Heart right ventricle (tissue), 16 donors: ENCODE data around the gene SLC22A23. TPM values are rescaled to one million over a fixed set of nuclear protein-coding genes. Genes with fewer than 3 reads are reported as not detected.

ENCODE experiments used
- ATAC-seq, 8 donors: fragments of 200-7000 bp; cut with Tn5 transposase; one replicate each; pipeline ENCODE4 v1.9.1; 2020; ENCODE audit warnings: mild to moderate bottlenecking in 8 of 8, moderate library complexity in 8 of 8, moderate number of reproducible peaks in 1 of 8
- DNase-seq, 2 donors: peaks; one replicate each; pipeline ENCODE4 v3.0.0-alpha.2; 2020
- H3K27ac ChIP-seq, 10 donors: fragments of 200-600 bp; sonication (generic) in 2 of 10; one replicate each; pipeline versions ENCODE4 v1.5.0 to v1.8.0; 2020 to 2022; ENCODE audit warnings: mild to moderate bottlenecking in 3 of 10
- H3K27me3 ChIP-seq, 7 donors: fragments of 200-600 bp; one replicate each; pipeline ENCODE4 v1.8.0; 2021 to 2022; ENCODE audit warnings: mild to moderate bottlenecking in 2 of 7
- H3K36me3 ChIP-seq, 9 donors: fragments of 200-600 bp; sonication (generic) in 1 of 9; one replicate each; pipeline versions ENCODE4 v1.5.0 to v1.8.0; 2020 to 2022; ENCODE audit warnings: mild to moderate bottlenecking in 2 of 9
- H3K4me1 ChIP-seq, 9 donors: fragments of 200-600 bp; sonication (generic) in 1 of 9; one replicate each; pipeline versions ENCODE4 v1.5.0 to v1.8.0; 2020 to 2022; ENCODE audit warnings: mild to moderate bottlenecking in 4 of 9
- H3K4me3 ChIP-seq, 10 donors: fragments of 200-600 bp; sonication (generic) in 2 of 10; one replicate each; pipeline versions ENCODE4 v1.5.0 to v1.8.0; 2020 to 2022; ENCODE audit warnings: mild to moderate bottlenecking in 7 of 10, moderate library complexity in 2 of 10
- H3K9me3 ChIP-seq, 11 donors: fragments of 200-600 bp in 10 of 11; sonication (generic) in 2 of 11; one replicate each; pipeline versions ENCODE4 v1.5.0 to v1.8.0; 2013 to 2022; ENCODE audit warnings: mild to moderate bottlenecking in 2 of 11, control low read depth in 1 of 11, moderate library complexity in 1 of 11
- CTCF ChIP-seq, 9 donors: fragments of 200-600 bp; sonication (generic) in 2 of 9; IDR thresholded peaks; one replicate each; pipeline versions ENCODE4 v1.5.0 to v1.8.0; 2021 to 2022; ENCODE audit warnings: antibody characterized with exemption in 9 of 9, mild to moderate bottlenecking in 5 of 9, moderate library complexity in 1 of 9
- WGBS, 2 donors: extraction: QIAGEN DNeasy Blood & Tissue Kit; methylation state at CpG; one replicate each; pipeline ENCODE4 v1.1.7; 2013; ENCODE audit warnings: inconsistent platforms in 1 of 2; 5-methylcytosine and 5-hydroxymethylcytosine counted together
- intact Hi-C, 10 donors: fragments of 100-400 bp; cut with DNase I; formaldehyde crosslinking; loops; one replicate each; pipeline versions ENCODE4 v1.11.1 to v1.14.2; 2022
- polyA plus RNA-seq, 2 donors: library from polyadenylated mRNA; stranded (reverse); fragments of 200-250 nt; gene quantifications; one replicate each; pipeline ENCODE4 v1.2.3, GENCODE V29; 2013
- total RNA-seq, 10 donors: library from RNA; stranded (reverse); fragmentation: NEBNext Ultra II Directional in 3 of 10; extraction: Animal tissue kit (Norgen Biotek cat#: 25700) in 3 of 10; gene quantifications; one replicate each; pipeline versions ENCODE4 v1.2.1 to v1.2.4, GENCODE V29; 2021 to 2023
- donor health status: Arrhythmogenic right ventricular cardiomyopathy.
- donor health status: ischemic (EF 13 %, LVEDD 7.1; RV severe dilation, severe dysfunction).
- donor health status: healthy with polysubstance abuse.
- donor health status: DM: no; HTN: yes; CAD: no.
- donor health status: DM: no; HTN: no; CAD: no.
- donor health status: ischemic (EF 25% LVEDD 6.9; RV normal size, moderate dysfunction).
- donor health status: ischemic (EF 25% LVEDD 5.7; RV mildly dilated, moderate dysfunction).
- donor health status: healthy.
- donor health status: DM: yes; HTN: yes; CAD: no.
- donor health status: Ischemic cardiomyopathy.
- donor health status: ischemic (EF 35%, LVEDD 5.7; RV mildly dilated, moderate dysfunction).
- donor health status: nonischemic (EF 11% LVEDD 7.7; RV severe dilation, severe dysfunction).
- donor health status: DM: yes; HTN: yes; CAD: no.
- donor health status: PGD.
- donor health status: ischemic (EF 29% LVEDD 5.4; RV normal size, mild dysfunction).
- donor health status: nonischemic (EF 23%, LVEDD 6.1; RV moderate dilation, normal function).

The SLC22A23 gene
- total and polyA plus RNA-seq, 12 donors, result 1.9 to 7.8 (median 5.1) TPM

DNA sequence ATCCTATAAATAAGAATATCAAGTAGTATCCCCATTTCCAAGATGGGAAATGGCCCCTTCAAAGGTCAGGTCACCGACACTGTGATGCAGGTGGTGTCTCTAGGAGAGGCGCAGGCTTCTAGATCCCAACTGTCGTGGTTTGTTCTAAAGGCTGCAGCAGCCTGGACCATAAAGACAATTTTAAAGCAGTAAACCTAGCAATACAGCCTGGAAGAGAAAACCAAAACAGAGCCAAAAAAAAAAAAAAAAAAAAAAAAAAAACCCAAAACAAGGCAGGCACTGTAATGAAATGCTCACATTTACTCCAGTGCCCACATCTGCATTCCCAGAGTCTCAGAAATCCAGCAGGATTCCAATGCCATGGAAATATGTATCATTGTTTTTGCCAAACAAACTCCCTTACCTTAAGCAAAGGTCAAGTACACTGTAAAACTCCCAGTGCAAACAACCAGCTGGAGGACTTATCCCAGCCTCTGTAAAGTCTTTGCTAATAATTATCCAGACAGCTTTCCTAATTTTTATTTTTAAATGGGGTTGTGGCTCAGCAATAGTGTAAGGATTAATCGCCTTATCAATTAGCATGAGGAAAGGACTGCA lies 99.9 kb downstream of the SLC22A23 start:
- H3K27ac ChIP-seq, result peak overlapping the region; percentile 80 to 94 (median 89)

DNA sequence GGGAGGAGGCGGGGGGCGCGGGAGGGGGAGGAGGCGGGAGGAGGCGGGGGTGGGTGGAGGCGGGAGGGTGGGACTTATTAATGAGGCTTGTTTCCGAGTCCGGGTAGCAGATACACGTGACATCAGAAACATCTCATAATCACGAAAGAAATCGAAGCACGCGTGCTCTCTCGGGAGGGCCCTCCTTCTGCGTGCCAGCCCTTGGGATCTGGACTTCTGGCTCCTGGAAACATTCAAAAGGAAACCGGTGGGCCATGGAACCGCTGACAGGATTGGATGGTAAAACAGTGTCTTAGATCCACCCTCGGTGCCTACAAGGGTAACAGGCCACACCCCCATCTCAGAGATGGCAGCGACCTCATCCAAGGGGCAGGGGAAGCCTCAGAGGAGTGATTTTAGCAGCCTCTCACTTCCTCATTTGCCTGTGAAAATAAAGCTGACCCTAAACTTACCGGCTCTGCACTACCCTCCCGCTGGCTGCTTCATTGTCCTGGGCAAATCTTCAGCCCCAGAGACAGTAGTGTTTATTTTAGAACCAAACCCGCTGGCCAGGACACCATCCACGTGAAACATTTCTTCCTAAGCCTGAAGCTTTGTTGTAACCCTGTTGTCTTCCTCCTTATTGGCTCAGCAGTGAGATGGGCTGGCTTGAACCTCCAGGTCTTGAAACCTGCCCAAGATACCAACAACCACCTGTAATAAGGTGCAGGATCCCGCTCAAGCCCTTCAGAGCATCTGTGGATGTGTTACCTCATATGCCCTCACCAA lies 100.6 kb downstream of the SLC22A23 start:
- intact Hi-C loops, result loop anchor here in 2 of 10 donors (5.0 to 10.0 kb wide), 3 partner anchors 74 to 241 kb away; partner anchors contain the start of genes BPHL (in 1 of the 2) and SLC22A23 (in 1 of the 2)
- WGBS, 2 donors, result 9 to 15% methylated on average over 18 of the region's 24 CpGs
- ATAC-seq (peak; percentile 62 to 81 (median 76)), DNase-seq (peak; percentile 59 to 69)
- H3K4me1 ChIP-seq, result peaks cover 0 to 32% (median 25%) of the 10 kb centered on the region in 9 donors
- peak overlapping the region; percentile 80 to 94 (median 89) for H3K27ac ChIP-seq
- no peaks in the 10 kb centered on the region for H3K9me3 ChIP-seq
- TF ChIP-seq CTCF (IDR thresholded peaks at IDR 0.05), result no peak
- no peaks in the 10 kb centered on the region for H3K27me3 ChIP-seq
- peak overlapping the region in 9 of 10 donors; percentile 25 to 54 (median 49) for H3K4me3 ChIP-seq
- no peaks in the 10 kb centered on the region for H3K36me3 ChIP-seq

More for the DNA sequence above, 99.9 kb downstream of the SLC22A23 start:
- Histone ChIP-seq H3K27me3 (no peaks in the 10 kb centered on the region), H3K9me3 (no peaks in the 10 kb centered on the region), H3K4me1 (peaks cover 0 to 32% (median 25%) of the 10 kb centered on the region in 9 donors), H3K4me3 (peak overlapping the region in 2 of 10 donors; percentile 52 to 54), H3K36me3 (no peaks in the 10 kb centered on the region)
- no peak for TF ChIP-seq CTCF (IDR thresholded peaks at IDR 0.05)
- intact Hi-C loops, result loop anchor here in 2 of 10 donors (5.0 to 10.0 kb wide), 3 partner anchors 75 to 242 kb away; partner anchors contain the start of genes BPHL (in 1 of the 2) and SLC22A23 (in 1 of the 2)
- 83 to 85% methylated on average over 4 of the region's 4 CpGs for WGBS, 2 donors
- DNase-seq, result no peak
- peak in 1 of 8 donors; percentile 5 for ATAC-seq

GRCh38 chr6:3355358-3356055 lies 101.3 kb downstream of the SLC22A23 start:
- no peaks in the 10 kb centered on the region for H3K27me3 ChIP-seq
- TF ChIP-seq CTCF (IDR thresholded peaks at IDR 0.05), result no peak
- ATAC-seq (peak; percentile 51 to 75 (median 63)), DNase-seq (peak; percentile 32 to 44)
- H3K36me3 ChIP-seq, result no peaks in the 10 kb centered on the region
- intact Hi-C loops, result loop anchor here in 2 of 10 donors (5.0 to 10.0 kb wide), 3 partner anchors 73 to 241 kb away; partner anchors contain the start of genes BPHL (in 1 of the 2) and SLC22A23 (in 1 of the 2)
- WGBS, 2 donors, result 22 to 34% methylated on average over 19 to 20 of the region's 20 CpGs
- H3K27ac ChIP-seq, result peak overlapping the region; percentile 81 to 94 (median 90)
- H3K4me1 ChIP-seq, result peaks cover 0 to 36% (median 25%) of the 10 kb centered on the region in 9 donors
- peak overlapping the region in 9 of 10 donors; percentile 8 to 54 (median 29) for H3K4me3 ChIP-seq
- no peaks in the 10 kb centered on the region for H3K9me3 ChIP-seq

DNA sequence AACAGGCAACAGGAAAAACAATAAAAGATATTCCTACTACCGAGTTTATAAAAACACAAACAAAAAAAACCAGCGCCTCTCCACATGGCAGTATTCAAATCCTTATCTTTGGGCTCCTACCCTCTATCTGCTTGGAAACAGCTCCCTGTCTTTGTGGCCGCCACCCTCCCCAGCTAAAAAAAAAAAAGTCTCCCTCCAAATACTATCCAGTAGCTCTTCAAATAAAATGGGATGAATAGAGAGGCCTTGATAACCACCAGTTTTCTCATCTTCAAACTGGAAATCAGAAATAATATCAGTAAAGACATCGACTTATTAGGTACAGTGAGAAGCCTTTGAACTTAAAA lies 101.9 kb downstream of the SLC22A23 start:
- DNase-seq (no peak), ATAC-seq (no peak)
- H3K27me3 ChIP-seq, result no peaks in the 10 kb centered on the region
- peak overlapping the region in 1 of 10 donors; percentile 50 for H3K4me3 ChIP-seq
- no peaks in the 10 kb centered on the region for H3K36me3 ChIP-seq
- intact Hi-C loops, result loop anchor here in 2 of 10 donors (5.0 to 10.0 kb wide), 3 partner anchors 73 to 240 kb away; partner anchors contain the start of genes BPHL (in 1 of the 2) and SLC22A23 (in 1 of the 2)
- 65 to 68% methylated on average over 4 of the region's 4 CpGs for WGBS, 2 donors
- H3K4me1 ChIP-seq, result peaks cover 0 to 37% (median 25%) of the 10 kb centered on the region in 9 donors
- H3K9me3 ChIP-seq, result no peaks in the 10 kb centered on the region
- no peak for TF ChIP-seq CTCF (IDR thresholded peaks at IDR 0.05)
- H3K27ac ChIP-seq, result peak overlapping the region; percentile 81 to 94 (median 90)
